Measurements from ENCODE around the gene AXIN1. TPM values are rescaled to one million over a fixed set of nuclear protein-coding genes. Genes with fewer than 3 reads are reported as not detected.

Gene AXIN1
- total RNA-seq, 1 experiment from 2014 or later, result 32.7 TPM

DNA sequence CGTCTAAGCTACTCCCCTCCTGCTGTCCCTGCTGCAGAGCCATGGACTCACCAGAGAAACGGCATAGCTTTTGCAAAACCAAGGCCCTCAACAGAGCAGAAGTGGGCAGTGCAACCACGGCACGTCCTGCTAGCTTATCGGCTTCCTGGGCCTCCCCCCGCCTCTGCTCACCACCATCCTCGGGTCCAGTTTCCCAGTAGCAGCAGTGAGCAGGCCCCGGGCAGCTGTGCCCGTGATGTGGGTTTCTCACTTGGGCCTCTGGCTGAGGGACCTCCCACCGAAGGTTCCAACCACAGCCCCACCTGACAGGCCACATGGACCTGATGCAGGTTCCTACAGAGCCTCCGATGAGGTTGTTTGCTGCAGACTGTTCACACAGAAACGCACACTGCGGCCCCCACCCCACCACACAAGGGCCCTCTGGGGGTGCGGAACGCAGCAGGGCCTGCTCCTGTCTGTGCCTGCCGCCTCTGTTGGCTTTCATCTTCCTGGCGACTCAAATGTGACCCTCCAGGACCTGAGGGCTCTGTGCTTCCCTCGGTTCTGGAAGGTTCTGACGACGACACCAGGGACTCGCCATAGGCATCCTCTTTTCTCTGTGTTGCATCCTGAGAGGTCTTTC lies 44.7 kb downstream of the AXIN1 start:
- intact Hi-C loops (cut with micrococcal nuclease; ENCODE audit: unreplicated experiment), result no loop called here
- no peak for TF ChIP-seq EZH2 (IDR thresholded peaks at IDR 0.05; ENCODE audit: borderline replicate concordance, low read depth, low read length, poor library complexity, severe bottlenecking)
- TF ChIP-seq, protein P1, sequence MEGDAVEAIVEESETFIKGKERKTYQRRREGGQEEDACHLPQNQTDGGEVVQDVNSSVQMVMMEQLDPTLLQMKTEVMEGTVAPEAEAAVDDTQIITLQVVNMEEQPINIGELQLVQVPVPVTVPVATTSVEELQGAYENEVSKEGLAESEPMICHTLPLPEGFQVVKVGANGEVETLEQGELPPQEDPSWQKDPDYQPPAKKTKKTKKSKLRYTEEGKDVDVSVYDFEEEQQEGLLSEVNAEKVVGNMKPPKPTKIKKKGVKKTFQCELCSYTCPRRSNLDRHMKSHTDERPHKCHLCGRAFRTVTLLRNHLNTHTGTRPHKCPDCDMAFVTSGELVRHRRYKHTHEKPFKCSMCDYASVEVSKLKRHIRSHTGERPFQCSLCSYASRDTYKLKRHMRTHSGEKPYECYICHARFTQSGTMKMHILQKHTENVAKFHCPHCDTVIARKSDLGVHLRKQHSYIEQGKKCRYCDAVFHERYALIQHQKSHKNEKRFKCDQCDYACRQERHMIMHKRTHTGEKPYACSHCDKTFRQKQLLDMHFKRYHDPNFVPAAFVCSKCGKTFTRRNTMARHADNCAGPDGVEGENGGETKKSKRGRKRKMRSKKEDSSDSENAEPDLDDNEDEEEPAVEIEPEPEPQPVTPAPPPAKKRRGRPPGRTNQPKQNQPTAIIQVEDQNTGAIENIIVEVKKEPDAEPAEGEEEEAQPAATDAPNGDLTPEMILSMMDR (conservative IDR thresholded peaks at IDR 0.05; ENCODE audit: low read depth, low read length), result no peak
- Histone ChIP-seq H3K27ac (ENCODE audit: low read depth, low read length, poor library complexity, severe bottlenecking) (no peak overlapping the region), H3K4me1 (ENCODE audit: insufficient read depth, low read length, poor library complexity, severe bottlenecking) (no peaks in the 10 kb centered on the region), H3K4me3 (ENCODE audit: low read depth, low read length, poor library complexity, severe bottlenecking) (no peak overlapping the region), H3K9me3 (ENCODE audit: low read depth, low read length, poor library complexity, severe bottlenecking) (no peaks in the 10 kb centered on the region), H3K36me3 (ENCODE audit: insufficient read depth, low read length, poor library complexity, severe bottlenecking) (peaks cover 14% of the 10 kb centered on the region), H3K27me3 (replicated peaks; ENCODE audit: insufficient read depth, low read depth, low read length, poor library complexity) (no peaks in the 10 kb centered on the region)
- DNase-seq (ENCODE audit: low spot score), result no peak
- no TSS peak for BruUV-seq (replicated peaks)
- ChIA-PET CTCF (no interaction called here), POLR2A (ENCODE audit: low non-redundant PET) (no interaction called here)

DNA sequence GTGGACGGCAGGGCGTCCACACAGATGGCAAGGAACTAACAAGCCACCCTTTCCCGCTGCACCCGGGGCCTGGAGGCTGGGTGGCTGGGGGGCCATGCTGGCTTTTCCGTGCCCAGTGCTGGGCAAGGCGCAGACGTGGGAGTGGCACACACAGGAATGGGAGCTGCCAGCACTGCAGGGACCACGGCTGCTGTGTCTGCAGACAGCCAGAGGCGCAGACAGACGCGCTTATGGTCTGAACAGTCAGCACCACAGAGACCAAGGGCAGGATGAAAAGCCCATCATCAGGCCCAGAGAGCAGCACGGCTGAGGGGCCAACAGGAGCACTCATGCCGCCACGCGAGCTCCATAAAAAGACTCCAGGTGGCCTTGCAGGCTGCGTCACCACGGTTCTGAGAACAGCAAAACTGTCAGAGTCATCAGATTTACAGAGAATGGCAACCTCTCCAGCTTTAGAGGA lies 45.6 kb downstream of the AXIN1 start:
- intact Hi-C loops (cut with micrococcal nuclease; ENCODE audit: unreplicated experiment), result no loop called here
- TF ChIP-seq EZH2 (IDR thresholded peaks at IDR 0.05; ENCODE audit: borderline replicate concordance, low read depth, low read length, poor library complexity, severe bottlenecking), result no peak
- TF ChIP-seq, protein P1 (conservative IDR thresholded peaks at IDR 0.05; ENCODE audit: low read depth, low read length), result no peak
- Histone ChIP-seq H3K4me1 (ENCODE audit: insufficient read depth, low read length, poor library complexity, severe bottlenecking) (no peaks in the 10 kb centered on the region), H3K36me3 (ENCODE audit: insufficient read depth, low read length, poor library complexity, severe bottlenecking) (peaks cover 10% of the 10 kb centered on the region), H3K9me3 (ENCODE audit: low read depth, low read length, poor library complexity, severe bottlenecking) (no peaks in the 10 kb centered on the region), H3K27me3 (replicated peaks; ENCODE audit: insufficient read depth, low read depth, low read length, poor library complexity) (no peaks in the 10 kb centered on the region), H3K4me3 (ENCODE audit: low read depth, low read length, poor library complexity, severe bottlenecking) (no peak overlapping the region), H3K27ac (ENCODE audit: low read depth, low read length, poor library complexity, severe bottlenecking) (no peak overlapping the region)
- ChIA-PET CTCF (no interaction called here), POLR2A (ENCODE audit: low non-redundant PET) (no interaction called here)
- BruUV-seq (replicated peaks), result no TSS peak
- no peak for DNase-seq (ENCODE audit: low spot score)

DNA sequence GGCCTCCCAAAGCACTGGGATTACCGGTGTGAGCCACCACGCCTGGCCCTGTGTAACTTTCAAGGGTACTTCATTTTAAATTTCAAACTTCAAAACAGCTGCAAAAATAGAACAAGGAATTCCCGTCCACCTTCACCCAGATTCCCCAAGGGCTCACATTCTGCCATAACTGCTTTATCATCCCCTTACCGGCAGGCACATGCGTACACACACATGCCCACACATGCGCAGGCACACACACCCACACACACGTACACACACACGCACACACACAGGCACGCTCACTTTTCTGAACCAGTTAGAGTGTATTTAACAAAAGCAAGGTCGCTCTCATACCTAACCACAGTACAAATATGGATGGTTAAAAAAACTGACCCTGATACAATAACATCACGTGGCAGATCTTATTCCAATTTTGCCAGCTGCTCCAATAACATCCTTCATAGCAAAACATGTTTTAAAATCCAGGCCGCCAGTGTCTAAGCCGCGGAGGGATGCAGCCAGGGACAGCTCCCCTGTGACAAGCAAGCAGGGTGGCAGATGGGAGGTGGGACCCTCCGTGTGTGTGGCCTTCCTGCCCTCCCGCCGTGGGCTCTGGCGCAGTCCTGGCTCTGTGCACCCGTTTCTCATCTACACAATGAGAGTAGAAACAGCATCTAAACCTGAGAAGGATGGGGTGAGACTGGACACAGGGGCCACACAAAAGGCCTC lies 46.5 kb downstream of the AXIN1 start:
- H3K27me3 ChIP-seq (replicated peaks; ENCODE audit: insufficient read depth, low read depth, low read length, poor library complexity), result no peaks in the 10 kb centered on the region
- H3K4me1 ChIP-seq (ENCODE audit: insufficient read depth, low read length, poor library complexity, severe bottlenecking), result no peaks in the 10 kb centered on the region
- H3K9me3 ChIP-seq (ENCODE audit: low read depth, low read length, poor library complexity, severe bottlenecking), result no peaks in the 10 kb centered on the region
- POLR2A ChIA-PET (ENCODE audit: low non-redundant PET), result no interaction called here
- H3K4me3 ChIP-seq (ENCODE audit: low read depth, low read length, poor library complexity, severe bottlenecking), result no peak overlapping the region
- no peak overlapping the region for H3K27ac ChIP-seq (ENCODE audit: low read depth, low read length, poor library complexity, severe bottlenecking)
- TF ChIP-seq EZH2 (IDR thresholded peaks at IDR 0.05; ENCODE audit: borderline replicate concordance, low read depth, low read length, poor library complexity, severe bottlenecking), result no peak
- TF ChIP-seq, protein P1 (conservative IDR thresholded peaks at IDR 0.05; ENCODE audit: low read depth, low read length), result no peak
- CTCF ChIA-PET, result no interaction called here
- no TSS peak for BruUV-seq (replicated peaks)
- peaks cover 10% of the 10 kb centered on the region for H3K36me3 ChIP-seq (ENCODE audit: insufficient read depth, low read length, poor library complexity, severe bottlenecking)
- intact Hi-C loops (cut with micrococcal nuclease; ENCODE audit: unreplicated experiment), result no loop called here
- DNase-seq (ENCODE audit: low spot score), result no peak
